Hair follicular keratinocyte (primary cell): ENCODE data around the gene ENTR1. TPM values are rescaled to one million over a fixed set of nuclear protein-coding genes. Genes with fewer than 3 reads are reported as not detected.

ENCODE experiments used
- total RNA-seq: library from RNA; depleted of rRNA; stranded (reverse); fragments of >200 nt; gene quantifications from 2 replicates; pipeline ENCODE4 v1.2.3, GENCODE V29; 2015

Gene ENTR1
- total RNA-seq: 48.7 and 61.1 TPM in 2 replicates

GRCh38 chr9:136410500-136411287 is at the start of gene ENTR1, which contains the start of gene PMPCA:
ENTR1 (minus strand) TSS chr9:136410614; CDS start chr9:136410397, 217 bp downstream.
PMPCA (plus strand) TSS chr9:136410658; CDS start chr9:136410669, 11 bp downstream.

GRCh38 chr9:136439481-136440408 is 29.3 kb upstream of the ENTR1 start, which contains the start of gene INPP5E:
INPP5E (minus strand) TSS chr9:136439845; CDS start chr9:136439419, 426 bp downstream.

GRCh38 chr9:136400038-136400834 is 10.2 kb downstream of the ENTR1 start, which contains the start of gene SNAPC4:
SNAPC4 (minus strand) TSS chr9:136400170; CDS start chr9:136398428, 1,742 bp downstream.

GRCh38 chr9:136373300-136374182 is 36.9 kb downstream of the ENTR1 start, which contains the start of gene CARD9:
CARD9 (minus strand) TSS chr9:136373669; CDS start chr9:136372078, 1,591 bp downstream.

GRCh38 chr9:136363106-136363948 is 47.1 kb downstream of the ENTR1 start, which contains the start of gene DNLZ:
DNLZ (minus strand) TSS chr9:136363744; CDS start chr9:136363714, 30 bp downstream.

Other genes with a start within 250 kb of the ENTR1 start
- gene LHX3, start 205.5 kb downstream of the ENTR1 start, total RNA-seq: not detected in 2 replicates
- 12.3 and 15.1 TPM in 2 replicates for gene QSOX2, start 164.8 kb downstream of the ENTR1 start, total RNA-seq
- gene CCDC187, start 106.5 kb downstream of the ENTR1 start, total RNA-seq: not detected in 2 replicates
- gene GPSM1, start 83.1 kb downstream of the ENTR1 start, total RNA-seq: 6.9 and 18.3 TPM in 2 replicates
- gene DNLZ, start 46.9 kb downstream of the ENTR1 start, total RNA-seq: 25.3 and 30.5 TPM in 2 replicates
- 0.08 and 0.19 TPM in 2 replicates for gene CARD9, start 36.9 kb downstream of the ENTR1 start, total RNA-seq
- gene SNAPC4, start 10.4 kb downstream of the ENTR1 start, total RNA-seq: 7.6 and 10.5 TPM in 2 replicates
- gene PMPCA, start within 50 bp of the ENTR1 start, total RNA-seq: 45.6 and 64.0 TPM in 2 replicates
- gene INPP5E, start 29.2 kb upstream of the ENTR1 start, total RNA-seq: 8.8 and 10.5 TPM in 2 replicates
- gene SEC16A, start 72.4 kb upstream of the ENTR1 start, total RNA-seq: 45.4 and 52.5 TPM in 2 replicates
- 62.9 and 93.1 TPM in 2 replicates for gene NOTCH1, start 135.4 kb upstream of the ENTR1 start, total RNA-seq